NCI-H128 (cell line): ENCODE data around the gene GET3.
A peak's percentile ranks its signal among the peaks of the same experiment; 100 is the strongest.

Experiments
- DNase-seq: peaks from one replicate; lab custom pipeline; 2025; ENCODE audit not compliant: unreplicated experiment; lab: John Stamatoyannopoulos, UW

Gene GET3

GRCh38 chr19:12750851-12751250, 13.6 kb downstream of the GET3 start:
- no peak for DNase-seq

GRCh38 chr19:12751635-12752034, 14.3 kb downstream of the GET3 start, which contains the start of gene BEST2:
Gene BEST2, plus strand, starts transcription at chr19:12751791. Its CDS starts 802 bp downstream, at chr19:12752593.
- DNase-seq: no peak

- no peak for DNase-seq
Observed at GRCh38 chr19:12752056-12752781, 14.9 kb downstream of the GET3 start.

GRCh38 chr19:12754465-12755196, 17.3 kb downstream of the GET3 start:
- DNase-seq: no peak

GRCh38 chr19:12756150-12756883, 19.0 kb downstream of the GET3 start:
- DNase-seq: no peak

GRCh38 chr19:12757544-12758274, 20.4 kb downstream of the GET3 start:
- no peak for DNase-seq

GRCh38 chr19:12759686-12760085, 22.4 kb downstream of the GET3 start:
- DNase-seq: no peak

GRCh38 chr19:12763100-12763499, 25.8 kb downstream of the GET3 start:
- no peak for DNase-seq

- DNase-seq: no peak
Observed at GRCh38 chr19:12764698-12765097, 27.4 kb downstream of the GET3 start.

- peak; percentile 68 for DNase-seq
Observed at GRCh38 chr19:12766051-12766521, 28.8 kb downstream of the GET3 start.

- no peak for DNase-seq
Observed at GRCh38 chr19:12767150-12767549, 29.9 kb downstream of the GET3 start.

GRCh38 chr19:12767666-12768065, 30.4 kb downstream of the GET3 start:
- no peak for DNase-seq

- DNase-seq: no peak
Observed at GRCh38 chr19:12769689-12770088, 32.4 kb downstream of the GET3 start.

- no peak for DNase-seq
Observed at GRCh38 chr19:12770922-12771321, 33.6 kb downstream of the GET3 start.

GRCh38 chr19:12772323-12772722, 35.0 kb downstream of the GET3 start:
- no peak for DNase-seq

GRCh38 chr19:12773571-12773970, 36.3 kb downstream of the GET3 start:
- no peak for DNase-seq

GRCh38 chr19:12774588-12775555, 37.6 kb downstream of the GET3 start, which contains the start of gene HOOK2:
Gene HOOK2, minus strand, starts transcription at chr19:12775552. Its CDS starts 103 bp downstream, at chr19:12775449.
- DNase-seq: peak; percentile 70

- peak; percentile 51 for DNase-seq
Observed at GRCh38 chr19:12777217-12778016, 40.1 kb downstream of the GET3 start.
